C4-2B (cell line): ENCODE measurements around the gene ARPC3.

Experiments used
- CTCF ChIP-seq: fragments of 450-650 bp; conservative IDR thresholded peaks from 2 replicates; pipeline ENCODE4 v1.5.1; 2017; ENCODE audit warnings: mild to moderate bottlenecking
- ZFX ChIP-seq: fragments of 450-650 bp; IDR thresholded peaks from 2 replicates; pipeline ENCODE4 v1.6.1; 2017

DNA sequence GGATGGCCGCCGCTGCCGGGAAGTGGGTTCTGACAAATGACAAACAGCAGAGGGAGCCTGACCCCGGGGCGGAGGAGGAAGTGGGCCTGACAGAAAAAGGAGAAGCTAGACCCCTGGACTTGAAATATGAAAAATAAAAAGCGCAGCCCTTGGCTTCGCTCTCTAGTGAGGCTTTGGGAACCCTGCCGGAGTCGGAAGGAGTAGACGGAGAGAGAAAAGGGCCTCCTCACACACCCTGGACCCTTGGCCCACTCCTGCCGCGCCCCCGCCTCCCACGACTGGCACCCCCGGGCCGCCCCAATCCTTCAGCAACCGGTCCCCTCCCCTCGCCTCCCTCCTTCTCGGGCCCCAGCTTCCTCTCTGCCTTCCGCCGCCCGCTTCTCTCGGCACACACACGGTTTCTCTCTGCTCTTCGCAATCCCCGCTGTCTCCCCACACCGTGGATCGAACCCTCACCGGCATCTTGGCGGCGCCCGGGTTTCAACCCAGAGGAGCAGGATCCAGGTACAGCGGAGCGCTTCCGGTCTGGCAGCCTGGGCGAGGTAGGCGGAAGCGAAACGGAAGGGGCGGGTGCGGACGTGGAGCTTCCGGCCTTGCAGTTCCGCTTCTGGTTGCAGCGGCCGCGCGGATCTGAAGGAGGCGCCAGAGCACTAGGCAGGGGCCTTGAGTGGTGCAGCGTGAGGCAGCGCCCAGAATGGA lies at the start of gene ARPC3:
- TF ChIP-seq CTCF (peak; percentile 88), ZFX (peak; percentile 47; the same call in 1 of the 2 replicates)
